ENCODE measurements around the gene VRK2.

- TF ChIP-seq EP300 (conservative IDR thresholded peaks at IDR 0.05; ENCODE audit: poor library complexity, severe bottlenecking), result no peak
- TF ChIP-seq RAD21 (conservative IDR thresholded peaks at IDR 0.05), result no peak
- TF ChIP-seq CTCF (IDR thresholded peaks at IDR 0.05; ENCODE audit: poor library complexity, severe bottlenecking), result no peak
- no peak for TF ChIP-seq TAF1 (IDR thresholded peaks at IDR 0.05; ENCODE audit: low read depth)
- TF ChIP-seq REST (IDR thresholded peaks at IDR 0.05; ENCODE audit: borderline replicate concordance), result no peak
- no peak for TF ChIP-seq SMC3 (conservative IDR thresholded peaks at IDR 0.05; ENCODE audit: poor library complexity)
- TF ChIP-seq EZH2 (IDR thresholded peaks at IDR 0.05; ENCODE audit: borderline replicate concordance, insufficient read depth, low read length, poor library complexity, severe bottlenecking), result no peak
- no peak for TF ChIP-seq POLR2AphosphoS5 (IDR thresholded peaks at IDR 0.05)
Observed at GRCh38 chr2:58051445-58051844, 4.8 kb downstream of the VRK2 start.
